DND-41 (cell line): ENCODE data around the gene FIGNL2.

Source experiments
- ATAC-seq: fragments of 200-7000 bp; cut with Tn5 transposase; 3 replicates; pipeline ENCODE4 v1.9.1; 2021; ENCODE audit warnings: low read depth; ENCODE audit not compliant: insufficient read depth
- DNase-seq: peaks from one replicate; pipeline ENCODE4 v3.0.0-alpha.2; 2020
- H2AFZ ChIP-seq: 2 replicates; pipeline ENCODE4 v1.6.0; 2012; ENCODE audit warnings: low read depth, low read length
- H3K27ac ChIP-seq: 2 replicates; pipeline ENCODE4 v1.5.1; 2012; ENCODE audit warnings: low read length, inconsistent platforms
- H3K27me3 ChIP-seq: fragments of 200-600 bp; sonication (generic); 2 replicates; pipeline ENCODE4 v1.6.0; 2012; ENCODE audit warnings: low read length, mild to moderate bottlenecking, inconsistent platforms; ENCODE audit not compliant: insufficient read depth, poor library complexity
- H3K36me3 ChIP-seq: 2 replicates; pipeline ENCODE4 v1.5.1; 2012; ENCODE audit warnings: low read length, inconsistent platforms; ENCODE audit not compliant: insufficient read depth
- H3K4me1 ChIP-seq: 2 replicates; pipeline ENCODE4 v1.5.1; 2012; ENCODE audit warnings: mild to moderate bottlenecking, low read length; ENCODE audit not compliant: insufficient read depth
- H3K4me2 ChIP-seq: 2 replicates; pipeline ENCODE4 v1.6.0; 2012; ENCODE audit warnings: mild to moderate bottlenecking, moderate library complexity, low read length, inconsistent platforms; ENCODE audit not compliant: insufficient read depth
- H3K4me3 ChIP-seq, 2 experiments: fragments of 200-600 bp in 1 of 2; shearing (Covaris generic) in 1 of 2; 2 replicates each; pipeline ENCODE4 v1.5.1; 2012 to 2016; ENCODE audit warnings: inconsistent platforms in 2 of 2, low read length in 2 of 2, mild to moderate bottlenecking in 2 of 2, low read depth in 1 of 2, moderate library complexity in 1 of 2
- H3K79me2 ChIP-seq: 2 replicates; pipeline ENCODE4 v1.6.0; 2012; ENCODE audit warnings: low read length, inconsistent platforms; ENCODE audit not compliant: insufficient read depth
- H3K9ac ChIP-seq: 2 replicates; pipeline ENCODE4 v1.6.0; 2012; ENCODE audit warnings: low read depth, mild to moderate bottlenecking, inconsistent platforms, low read length, moderate library complexity
- H3K9me3 ChIP-seq: 2 replicates; pipeline ENCODE4 v1.5.1; 2012; ENCODE audit warnings: low read length, moderate library complexity, mild to moderate bottlenecking, inconsistent platforms; ENCODE audit not compliant: insufficient read depth, severe bottlenecking
- H4K20me1 ChIP-seq: 2 replicates; pipeline ENCODE4 v1.6.0; 2012; ENCODE audit warnings: low read length; ENCODE audit not compliant: insufficient read depth
- CTCF ChIP-seq: IDR thresholded peaks from 2 replicates; pipeline ENCODE4 v1.5.1; 2012; ENCODE audit warnings: borderline replicate concordance, low read length, moderate library complexity, mild to moderate bottlenecking; ENCODE audit not compliant: poor library complexity, severe bottlenecking; ENCODE audit errors: extremely low read depth
- EZH2 ChIP-seq: IDR thresholded peaks from 3 replicates; pipeline ENCODE4 v1.6.1; 2012; ENCODE audit warnings: borderline replicate concordance, low read depth, mild to moderate bottlenecking, moderate library complexity, low read length, inconsistent platforms; ENCODE audit not compliant: severe bottlenecking

Gene FIGNL2

GRCh38 chr12:51814311-51815088, 34.0 kb downstream of the FIGNL2 start:
- peak overlapping the region; percentile 70 for H2AFZ ChIP-seq

GRCh38 chr12:51813931-51814310, 34.6 kb downstream of the FIGNL2 start:
- peak overlapping the region; percentile 61 for H3K4me2 ChIP-seq
- DNase-seq (no peak), ATAC-seq (no peak; the same call in 2 of the 3 replicates)
- peak overlapping the region in 1 of 2 experiments; percentile 52; a peak in 2 of 4 replicates for H3K4me3 ChIP-seq
- H3K36me3 ChIP-seq: no peaks in the 10 kb centered on the region
- no peaks in the 10 kb centered on the region for H3K27me3 ChIP-seq
- H3K9me3 ChIP-seq: no peaks in the 10 kb centered on the region
- no peaks in the 10 kb centered on the region for H4K20me1 ChIP-seq
- peak overlapping the region; percentile 56 for H3K9ac ChIP-seq
- H2AFZ ChIP-seq: peak overlapping the region; percentile 70
- TF ChIP-seq EZH2 (no peak), CTCF (no peak)
- no peak overlapping the region for H3K27ac ChIP-seq
- H3K79me2 ChIP-seq: peaks cover 3% of the 10 kb centered on the region
- peaks cover 19% of the 10 kb centered on the region for H3K4me1 ChIP-seq

More at GRCh38 chr12:51814311-51815088, 34.0 kb downstream of the FIGNL2 start:
- DNase-seq (peak; percentile 70), ATAC-seq (peak; percentile 82)
- Histone ChIP-seq H3K79me2 (peaks cover 8% of the 10 kb centered on the region), H4K20me1 (no peaks in the 10 kb centered on the region), H3K27me3 (no peaks in the 10 kb centered on the region), H3K9ac (peak overlapping the region; percentile 56), H3K27ac (no peak overlapping the region), H3K9me3 (no peaks in the 10 kb centered on the region), H3K4me3 (peak overlapping the region in 1 of 2 experiments; percentile 52; a peak in 2 of 4 replicates), H3K4me2 (peak overlapping the region; percentile 61), H3K36me3 (no peaks in the 10 kb centered on the region), H3K4me1 (peaks cover 25% of the 10 kb centered on the region)
- TF ChIP-seq EZH2: no peak
- peak; percentile 64 for TF ChIP-seq CTCF

GRCh38 chr12:51812871-51813270, 35.6 kb downstream of the FIGNL2 start:
- Histone ChIP-seq H2AFZ (no peak overlapping the region), H3K79me2 (no peaks in the 10 kb centered on the region), H3K4me1 (peaks cover 13% of the 10 kb centered on the region), H3K36me3 (peaks cover 3% of the 10 kb centered on the region; the same call in 1 of the 2 replicates), H3K4me3 (no peak overlapping the region), H3K9me3 (no peaks in the 10 kb centered on the region), H3K27ac (no peak overlapping the region), H4K20me1 (no peaks in the 10 kb centered on the region), H3K4me2 (no peak overlapping the region), H3K9ac (no peak overlapping the region), H3K27me3 (no peaks in the 10 kb centered on the region)
- DNase-seq (no peak), ATAC-seq (no peak)
- TF ChIP-seq EZH2 (no peak), CTCF (no peak)
